Measurements from ENCODE around the gene FCGR3A.
"Not testable (repeated sequence)": the region's sequence is repeated elsewhere in the genome, so short reads cannot be mapped to it uniquely, and the experiment has no call there.

The FCGR3A gene

GRCh38 chr1:161549652-161550051 lies at the start of gene FCGR3A:
Gene FCGR3A, minus strand, starts transcription at chr1:161549818. Its CDS starts 82 bp downstream, at chr1:161549736.
- DNase-seq = no peak

DNA sequence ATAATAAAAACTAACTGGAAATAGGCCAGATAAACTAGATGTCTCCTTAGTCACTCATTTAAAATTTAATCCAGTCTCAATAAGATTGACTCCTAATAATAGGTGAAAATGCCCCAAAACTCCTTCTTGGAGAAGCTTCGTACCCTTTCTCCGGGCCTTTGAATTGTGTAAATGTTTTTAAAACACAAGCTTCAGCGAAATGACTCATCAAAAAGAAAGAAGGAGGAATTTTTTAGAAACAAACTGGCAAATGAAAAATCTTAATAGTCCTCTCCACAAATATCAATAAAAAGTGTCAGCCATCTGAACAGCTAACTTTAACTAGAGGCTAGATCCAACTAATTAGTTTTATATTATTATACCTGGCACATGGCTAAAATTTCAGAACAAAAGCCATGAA lies 47.5 kb upstream of the FCGR3A start:
- DNase-seq = not testable (repeated sequence)

DNA sequence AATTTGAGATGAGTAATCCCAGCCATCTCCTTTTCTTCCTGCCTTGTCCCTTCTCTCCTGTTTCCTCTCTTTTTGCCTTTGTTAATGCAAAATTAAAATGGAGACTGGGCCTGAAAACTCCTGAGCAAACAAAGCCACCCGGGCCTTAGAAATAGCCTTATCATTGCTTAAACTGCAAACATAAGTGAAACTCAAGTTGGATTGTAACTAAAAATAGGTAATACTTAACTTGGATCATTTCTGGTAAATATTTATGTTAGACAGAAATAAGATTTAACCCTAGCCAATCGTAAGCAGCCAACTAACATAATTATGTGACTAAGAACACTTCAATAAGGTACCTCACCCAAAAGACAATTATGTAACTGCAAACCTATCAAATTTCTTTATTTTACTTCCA lies 46.0 kb upstream of the FCGR3A start:
- not testable (repeated sequence) for DNase-seq

GRCh38 chr1:161595173-161595572 lies 45.6 kb upstream of the FCGR3A start:
- not testable (repeated sequence) for DNase-seq

GRCh38 chr1:161594269-161594984 lies 44.8 kb upstream of the FCGR3A start:
- not testable (repeated sequence) for DNase-seq

DNA sequence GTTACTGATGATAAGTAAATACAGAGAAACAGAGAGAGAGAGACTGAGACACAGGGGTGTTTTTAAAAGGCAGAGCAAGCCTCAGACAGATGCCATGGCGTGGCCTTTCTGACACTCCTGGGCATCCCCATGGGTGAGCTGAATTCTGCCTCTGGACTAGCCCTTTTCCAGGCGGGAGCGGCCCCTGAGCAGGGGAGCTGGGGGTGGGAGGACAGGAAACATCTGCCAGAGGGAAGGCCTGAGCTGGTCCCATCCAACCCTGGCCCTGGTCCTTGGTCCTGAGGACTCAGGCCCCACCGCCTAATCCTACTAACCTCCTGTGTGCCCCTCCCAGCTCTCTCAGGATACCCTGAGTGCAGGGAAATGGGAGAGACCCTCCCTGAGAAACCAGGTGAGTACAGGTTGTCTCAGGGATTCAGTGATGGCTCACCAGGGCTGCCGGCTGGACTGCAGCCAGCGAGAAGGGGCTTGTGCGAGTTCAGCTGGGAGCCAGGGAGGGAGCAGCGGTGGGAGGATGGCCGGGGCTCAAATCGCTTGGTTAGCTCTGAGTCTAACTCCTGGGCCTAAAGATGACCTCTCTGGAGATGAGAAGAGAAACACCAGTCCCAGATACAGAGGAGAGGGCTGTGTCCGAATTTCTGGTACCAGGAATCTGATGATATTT lies 43.6 kb upstream of the FCGR3A start:
- not testable (repeated sequence) for DNase-seq

DNA sequence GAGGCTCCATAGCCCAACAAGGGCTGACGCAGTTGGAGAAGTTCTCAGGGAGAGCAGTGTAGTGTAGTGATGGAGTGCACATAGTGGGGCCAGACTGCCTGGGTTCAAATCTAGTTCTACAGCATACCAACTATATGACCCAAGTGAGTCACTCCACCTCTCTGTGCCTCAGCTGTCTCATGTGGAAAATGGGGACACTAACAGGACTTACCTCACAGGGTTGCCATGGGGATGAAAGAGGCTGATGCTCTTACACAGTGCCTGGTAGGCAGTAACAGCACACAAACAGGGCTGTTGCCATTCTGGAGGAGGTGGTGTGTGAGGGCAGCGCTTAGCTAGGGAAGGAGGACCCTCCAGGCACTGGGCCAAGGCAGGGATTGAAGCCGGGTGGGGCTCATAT lies 43.0 kb upstream of the FCGR3A start:
- DNase-seq = not testable (repeated sequence)

- not testable (repeated sequence) for DNase-seq
Observed at GRCh38 chr1:161589920-161590319, 40.3 kb upstream of the FCGR3A start.

DNA sequence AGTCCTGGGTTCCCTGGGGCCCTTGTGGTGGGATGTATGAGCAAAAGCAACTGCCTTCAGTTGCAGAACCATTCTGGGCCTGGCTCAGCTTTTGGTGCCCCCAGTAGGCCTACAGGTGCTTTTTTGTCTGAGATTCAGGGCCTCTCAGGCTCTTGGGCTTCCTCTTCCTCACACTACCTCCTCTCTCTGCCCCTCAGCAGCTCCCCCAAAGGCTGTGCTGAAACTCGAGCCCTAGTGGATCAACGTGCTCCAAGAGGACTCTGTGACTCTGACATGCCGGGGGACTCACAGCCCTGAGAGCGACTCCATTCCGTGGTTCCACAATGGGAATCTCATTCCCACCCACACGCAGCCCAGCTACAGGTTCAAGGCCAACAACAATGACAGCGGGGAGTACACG lies 39.7 kb upstream of the FCGR3A start:
- not testable (repeated sequence) for DNase-seq

GRCh38 chr1:161588596-161588995 lies 39.0 kb upstream of the FCGR3A start:
- not testable (repeated sequence) for DNase-seq

DNA sequence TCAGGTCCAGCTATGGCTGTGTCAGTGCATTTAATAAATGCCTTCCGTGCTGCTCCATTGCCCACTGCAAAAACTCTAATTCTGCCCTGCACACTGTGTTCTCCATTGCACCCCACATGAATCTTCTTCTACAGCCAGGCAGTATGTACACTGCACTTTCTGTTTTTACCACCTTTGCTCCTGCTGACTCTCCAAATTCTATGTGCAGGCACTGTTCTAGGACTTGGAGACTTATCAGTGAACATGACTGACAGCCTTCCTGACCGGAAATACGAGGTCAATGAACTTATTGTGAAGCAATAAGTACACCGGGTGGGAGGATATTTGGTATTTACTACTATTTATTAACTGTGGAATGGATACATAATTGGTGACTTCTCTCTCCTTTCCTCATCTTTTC lies 33.3 kb upstream of the FCGR3A start:
- not testable (repeated sequence) for DNase-seq

DNA sequence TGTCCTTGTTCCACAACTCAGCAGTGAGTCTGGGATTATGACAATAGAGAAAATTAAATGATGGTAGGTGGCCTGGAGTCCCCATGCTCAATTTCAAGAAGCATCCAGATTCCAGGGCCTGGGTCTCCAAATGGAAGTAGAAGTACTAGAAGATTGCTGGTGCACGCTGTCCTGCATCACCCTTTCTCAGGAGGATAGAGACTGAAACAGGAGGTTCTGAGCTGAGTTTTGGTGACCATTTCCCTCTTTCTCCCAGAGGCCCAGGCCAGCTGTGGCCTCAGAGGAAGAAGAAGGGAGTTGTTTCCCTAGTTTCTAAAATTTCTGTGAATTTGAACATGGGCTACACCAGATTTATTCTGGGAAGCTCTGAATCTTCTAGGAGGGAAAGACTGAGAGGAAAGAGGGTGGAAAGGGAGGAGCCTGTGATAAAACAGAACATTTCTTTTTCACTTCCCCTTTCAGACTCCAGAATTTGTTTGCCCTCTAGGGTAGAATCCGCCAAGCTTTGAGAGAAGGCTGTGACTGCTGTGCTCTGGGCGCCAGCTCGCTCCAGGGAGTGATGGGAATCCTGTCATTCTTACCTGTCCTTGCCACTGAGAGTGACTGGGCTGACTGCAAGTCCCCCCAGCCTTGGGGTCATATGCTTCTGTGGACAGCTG lies 31.4 kb upstream of the FCGR3A start:
- DNase-seq = not testable (repeated sequence)

DNA sequence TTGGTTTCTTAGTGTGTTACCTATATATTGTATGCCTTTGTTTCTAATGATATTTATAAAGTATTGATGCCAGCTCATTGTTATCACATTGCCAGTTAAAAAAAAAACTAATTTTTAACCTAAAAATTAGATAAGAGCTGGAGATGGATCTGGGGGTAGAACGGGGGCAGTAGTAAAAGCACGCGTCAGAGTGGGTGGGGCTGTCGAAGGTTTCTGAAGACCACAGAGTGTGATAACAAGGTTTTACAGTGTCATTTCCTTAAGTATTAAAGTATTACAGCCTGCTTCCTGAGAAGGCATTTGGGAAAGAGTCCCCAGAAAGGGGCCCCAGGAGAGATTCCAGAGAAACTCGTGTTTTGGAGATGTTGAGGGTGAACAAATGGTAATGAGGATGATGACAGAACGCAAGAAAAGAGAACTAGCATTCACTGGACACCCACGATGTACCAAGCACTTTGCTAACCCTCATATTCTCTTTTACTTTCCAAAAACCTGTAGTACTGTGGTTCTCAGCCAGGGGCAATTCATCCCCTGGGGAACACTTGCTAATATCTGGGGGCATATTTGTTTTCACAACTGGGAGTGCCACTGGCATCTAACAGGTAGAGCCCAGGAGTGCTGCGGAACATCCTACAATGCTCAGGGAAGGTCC lies 30.4 kb upstream of the FCGR3A start:
- DNase-seq = not testable (repeated sequence)

- not testable (repeated sequence) for DNase-seq
Observed at GRCh38 chr1:161576676-161577075, 27.1 kb upstream of the FCGR3A start.

GRCh38 chr1:161571703-161572102 lies 22.1 kb upstream of the FCGR3A start:
- DNase-seq = not testable (repeated sequence)

DNA sequence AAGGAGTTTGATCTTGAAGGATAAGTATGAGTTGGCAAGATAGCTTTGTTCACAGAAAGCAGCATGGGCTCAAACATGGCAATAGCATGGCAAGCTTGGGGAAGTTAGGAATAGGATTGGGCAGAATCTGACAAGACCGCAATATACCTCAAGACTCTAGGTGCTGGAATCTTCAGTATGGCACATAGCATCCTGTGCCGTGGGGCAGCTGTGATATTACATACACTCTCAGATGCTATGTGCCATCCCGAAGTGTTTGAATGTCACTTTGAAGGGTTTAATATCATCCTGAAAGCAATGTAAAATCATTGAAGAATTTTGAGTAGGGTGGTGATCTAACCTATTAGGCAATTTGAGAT lies 17.0 kb upstream of the FCGR3A start:
- not testable (repeated sequence) for DNase-seq

DNA sequence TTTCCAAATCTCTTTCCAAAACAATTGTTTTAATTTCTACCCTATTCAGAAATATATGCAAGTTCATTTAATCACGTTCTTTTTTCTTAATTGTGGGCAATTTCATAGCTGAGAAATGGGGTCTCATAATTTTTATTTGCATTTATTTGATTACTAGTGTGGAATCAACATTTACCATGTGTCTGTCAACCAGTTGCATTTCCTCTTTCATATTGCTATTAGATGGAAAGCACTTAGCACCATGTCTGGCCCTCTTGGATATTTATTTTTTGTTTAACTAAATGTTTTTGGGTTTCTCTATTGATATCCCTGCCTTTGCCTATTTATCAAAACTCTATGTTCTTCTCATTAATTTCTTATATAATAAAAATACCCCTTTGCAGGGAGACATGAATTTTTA lies 13.9 kb upstream of the FCGR3A start:
- not testable (repeated sequence) for DNase-seq

GRCh38 chr1:161562441-161562840 lies 12.8 kb upstream of the FCGR3A start:
- DNase-seq = not testable (repeated sequence)

GRCh38 chr1:161560960-161561715 lies 11.5 kb upstream of the FCGR3A start:
- not testable (repeated sequence) for DNase-seq

GRCh38 chr1:161557506-161558450 lies 8.2 kb upstream of the FCGR3A start:
- DNase-seq = not testable (repeated sequence)

GRCh38 chr1:161556990-161557389 lies 7.4 kb upstream of the FCGR3A start:
- not testable (repeated sequence) for DNase-seq

Measured in right forelimb (tissue), 1 donor.